Panc1 (cell line): ENCODE data around the gene GANC.

ENCODE experiments used
- POLR2AphosphoS5 ChIP-seq: IDR thresholded peaks from 2 replicates; pipeline ENCODE4 v1.6.1; 2012; ENCODE audit warnings: mild to moderate bottlenecking, low read depth, low read length, moderate library complexity
- REST ChIP-seq, 2 experiments: IDR thresholded peaks; 2 replicates each; pipeline ENCODE4 v1.6.1; 2011 to 2012; ENCODE audit warnings: low read depth in 2 of 2, control low read depth in 1 of 2, low read length in 1 of 2, mild to moderate bottlenecking in 1 of 2, moderate library complexity in 1 of 2; ENCODE audit not compliant: insufficient read depth in 1 of 2
- TF ChIP-seq, protein P1 (sequence below): fragments of 450-650 bp; IDR thresholded peaks from 2 replicates; pipeline ENCODE4 v1.5.1; 2017; ENCODE audit warnings: mild to moderate bottlenecking

GRCh38 chr15:42289166-42289565, 16.2 kb downstream of the GANC start:
- TF ChIP-seq, protein P1, sequence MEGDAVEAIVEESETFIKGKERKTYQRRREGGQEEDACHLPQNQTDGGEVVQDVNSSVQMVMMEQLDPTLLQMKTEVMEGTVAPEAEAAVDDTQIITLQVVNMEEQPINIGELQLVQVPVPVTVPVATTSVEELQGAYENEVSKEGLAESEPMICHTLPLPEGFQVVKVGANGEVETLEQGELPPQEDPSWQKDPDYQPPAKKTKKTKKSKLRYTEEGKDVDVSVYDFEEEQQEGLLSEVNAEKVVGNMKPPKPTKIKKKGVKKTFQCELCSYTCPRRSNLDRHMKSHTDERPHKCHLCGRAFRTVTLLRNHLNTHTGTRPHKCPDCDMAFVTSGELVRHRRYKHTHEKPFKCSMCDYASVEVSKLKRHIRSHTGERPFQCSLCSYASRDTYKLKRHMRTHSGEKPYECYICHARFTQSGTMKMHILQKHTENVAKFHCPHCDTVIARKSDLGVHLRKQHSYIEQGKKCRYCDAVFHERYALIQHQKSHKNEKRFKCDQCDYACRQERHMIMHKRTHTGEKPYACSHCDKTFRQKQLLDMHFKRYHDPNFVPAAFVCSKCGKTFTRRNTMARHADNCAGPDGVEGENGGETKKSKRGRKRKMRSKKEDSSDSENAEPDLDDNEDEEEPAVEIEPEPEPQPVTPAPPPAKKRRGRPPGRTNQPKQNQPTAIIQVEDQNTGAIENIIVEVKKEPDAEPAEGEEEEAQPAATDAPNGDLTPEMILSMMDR: no peak
- TF ChIP-seq POLR2AphosphoS5 (no peak), REST (IDR thresholded peaks at IDR 0.05; ENCODE audit: insufficient read depth in 1 of 2, low read depth in 2 of 2, low read length in 1 of 2) (no peak)
